ENCODE results near the gene CACFD1.

DNA sequence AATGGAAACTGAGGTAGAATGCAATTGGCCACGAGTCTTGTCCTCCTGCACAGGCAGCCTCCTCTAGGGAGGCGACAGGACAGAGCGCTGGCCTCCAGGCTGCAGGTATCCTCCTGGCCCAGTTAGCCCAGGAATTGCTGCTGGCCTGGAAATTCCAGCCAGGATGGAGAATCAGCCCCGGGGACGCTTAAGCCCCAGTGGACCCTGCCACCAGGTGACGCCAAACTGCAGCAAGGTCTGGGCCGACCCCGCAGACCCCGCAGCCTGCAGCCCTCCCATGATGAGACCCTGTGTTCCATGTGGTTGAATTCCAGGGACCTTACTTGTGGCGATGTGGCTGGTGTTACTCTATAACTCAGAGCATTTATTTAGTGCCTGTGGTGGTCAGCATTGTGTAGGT, 7.3 kb downstream of the CACFD1 start:
- TF ChIP-seq, protein P1, sequence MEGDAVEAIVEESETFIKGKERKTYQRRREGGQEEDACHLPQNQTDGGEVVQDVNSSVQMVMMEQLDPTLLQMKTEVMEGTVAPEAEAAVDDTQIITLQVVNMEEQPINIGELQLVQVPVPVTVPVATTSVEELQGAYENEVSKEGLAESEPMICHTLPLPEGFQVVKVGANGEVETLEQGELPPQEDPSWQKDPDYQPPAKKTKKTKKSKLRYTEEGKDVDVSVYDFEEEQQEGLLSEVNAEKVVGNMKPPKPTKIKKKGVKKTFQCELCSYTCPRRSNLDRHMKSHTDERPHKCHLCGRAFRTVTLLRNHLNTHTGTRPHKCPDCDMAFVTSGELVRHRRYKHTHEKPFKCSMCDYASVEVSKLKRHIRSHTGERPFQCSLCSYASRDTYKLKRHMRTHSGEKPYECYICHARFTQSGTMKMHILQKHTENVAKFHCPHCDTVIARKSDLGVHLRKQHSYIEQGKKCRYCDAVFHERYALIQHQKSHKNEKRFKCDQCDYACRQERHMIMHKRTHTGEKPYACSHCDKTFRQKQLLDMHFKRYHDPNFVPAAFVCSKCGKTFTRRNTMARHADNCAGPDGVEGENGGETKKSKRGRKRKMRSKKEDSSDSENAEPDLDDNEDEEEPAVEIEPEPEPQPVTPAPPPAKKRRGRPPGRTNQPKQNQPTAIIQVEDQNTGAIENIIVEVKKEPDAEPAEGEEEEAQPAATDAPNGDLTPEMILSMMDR (IDR thresholded peaks at IDR 0.05; ENCODE audit: borderline replicate concordance, extremely low read depth, low read length, poor library complexity, severe bottlenecking): no peak
- no peak for TF ChIP-seq EZH2 (IDR thresholded peaks at IDR 0.05; ENCODE audit: borderline replicate concordance, low read depth, low read length, severe bottlenecking)
